Amniotic stem cell (primary cell): ENCODE data around the gene VCAM1.

Source experiments
- DNase-seq: peaks from one replicate; lab custom pipeline; 2025; lab: John Stamatoyannopoulos, UW

VCAM1 gene

DNA sequence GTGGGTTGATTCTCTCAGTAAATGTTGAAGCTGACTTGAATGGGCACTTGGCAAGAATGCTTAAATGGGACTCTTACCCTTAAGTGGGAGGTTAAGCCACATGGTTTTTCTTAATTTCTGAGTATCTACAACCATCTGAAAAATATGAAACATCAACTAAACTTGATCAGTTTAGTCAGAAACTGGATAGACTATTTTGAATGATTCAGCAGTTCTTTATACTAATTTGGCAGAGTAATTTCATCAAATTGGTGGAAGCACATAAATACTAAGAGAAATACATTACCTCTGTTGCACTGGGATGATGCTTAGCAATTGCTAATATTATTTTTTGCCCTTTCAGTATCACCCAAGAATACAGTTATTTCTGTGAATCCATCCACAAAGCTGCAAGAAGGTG, 4.7 kb downstream of the VCAM1 start:
- DNase-seq, result no peak

GRCh38 chr1:100730130-100730529, 10.6 kb downstream of the VCAM1 start:
- DNase-seq, result no peak

DNA sequence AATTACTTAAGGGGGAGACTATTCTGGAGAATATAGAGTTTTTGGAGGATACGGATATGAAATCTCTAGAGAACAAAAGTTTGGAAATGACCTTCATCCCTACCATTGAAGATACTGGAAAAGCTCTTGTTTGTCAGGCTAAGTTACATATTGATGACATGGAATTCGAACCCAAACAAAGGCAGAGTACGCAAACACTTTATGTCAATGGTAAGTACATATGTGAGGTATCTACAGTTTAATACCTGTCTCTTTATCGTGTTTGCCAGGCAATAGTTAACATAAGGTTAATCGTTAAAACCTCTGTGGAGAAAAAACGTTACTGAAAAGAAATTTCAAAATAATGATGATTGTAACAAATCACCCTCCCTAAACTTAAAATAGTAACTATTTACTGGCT, 11.8 kb downstream of the VCAM1 start:
- DNase-seq, result no peak

- no peak for DNase-seq
Observed at GRCh38 chr1:100731758-100732157, 12.2 kb downstream of the VCAM1 start.

DNA sequence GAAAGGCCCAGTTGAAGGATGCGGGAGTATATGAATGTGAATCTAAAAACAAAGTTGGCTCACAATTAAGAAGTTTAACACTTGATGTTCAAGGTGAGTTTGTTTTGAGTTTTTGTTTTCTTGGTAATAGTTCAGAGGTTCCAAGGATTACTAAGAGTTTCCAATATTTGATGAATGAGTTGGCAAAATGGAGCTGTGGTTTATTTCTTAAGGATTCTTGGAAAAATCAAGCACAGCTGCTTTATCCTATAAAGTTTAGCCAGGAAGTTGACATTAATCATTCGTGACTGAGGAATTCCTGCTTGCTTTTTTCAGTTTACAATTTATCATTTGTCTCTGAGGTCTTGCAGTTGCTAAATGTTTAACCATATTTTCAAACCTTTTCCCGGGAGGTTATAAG, 15.1 kb downstream of the VCAM1 start:
- peak; percentile 31 for DNase-seq

GRCh38 chr1:100735244-100735643, 15.7 kb downstream of the VCAM1 start:
- DNase-seq, result no peak

GRCh38 chr1:100736324-100736723, 16.8 kb downstream of the VCAM1 start:
- DNase-seq, result no peak

DNA sequence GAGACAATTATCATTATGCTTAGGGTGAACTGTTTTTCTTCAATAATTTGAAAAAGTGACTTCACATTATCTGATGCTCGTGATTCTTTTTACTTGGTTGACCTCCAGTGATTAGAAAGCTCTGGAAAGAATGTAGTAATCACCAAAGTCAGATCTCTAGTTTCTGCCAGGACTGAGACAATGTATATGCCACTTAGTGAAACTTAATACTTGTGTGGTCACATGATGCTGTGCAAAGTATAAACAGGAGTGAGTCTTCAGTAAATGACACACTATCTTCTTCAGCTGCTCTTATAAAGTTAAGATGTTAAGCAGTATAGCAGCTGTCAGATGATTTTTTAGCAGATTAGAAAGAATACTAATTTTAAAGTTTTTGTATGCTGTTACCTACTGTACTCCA, 17.2 kb downstream of the VCAM1 start:
- DNase-seq, result peak; percentile 14

- no peak for DNase-seq
Observed at GRCh38 chr1:100746542-100746932, 27.0 kb downstream of the VCAM1 start.

GRCh38 chr1:100747771-100748170, 28.2 kb downstream of the VCAM1 start:
- no peak for DNase-seq

DNA sequence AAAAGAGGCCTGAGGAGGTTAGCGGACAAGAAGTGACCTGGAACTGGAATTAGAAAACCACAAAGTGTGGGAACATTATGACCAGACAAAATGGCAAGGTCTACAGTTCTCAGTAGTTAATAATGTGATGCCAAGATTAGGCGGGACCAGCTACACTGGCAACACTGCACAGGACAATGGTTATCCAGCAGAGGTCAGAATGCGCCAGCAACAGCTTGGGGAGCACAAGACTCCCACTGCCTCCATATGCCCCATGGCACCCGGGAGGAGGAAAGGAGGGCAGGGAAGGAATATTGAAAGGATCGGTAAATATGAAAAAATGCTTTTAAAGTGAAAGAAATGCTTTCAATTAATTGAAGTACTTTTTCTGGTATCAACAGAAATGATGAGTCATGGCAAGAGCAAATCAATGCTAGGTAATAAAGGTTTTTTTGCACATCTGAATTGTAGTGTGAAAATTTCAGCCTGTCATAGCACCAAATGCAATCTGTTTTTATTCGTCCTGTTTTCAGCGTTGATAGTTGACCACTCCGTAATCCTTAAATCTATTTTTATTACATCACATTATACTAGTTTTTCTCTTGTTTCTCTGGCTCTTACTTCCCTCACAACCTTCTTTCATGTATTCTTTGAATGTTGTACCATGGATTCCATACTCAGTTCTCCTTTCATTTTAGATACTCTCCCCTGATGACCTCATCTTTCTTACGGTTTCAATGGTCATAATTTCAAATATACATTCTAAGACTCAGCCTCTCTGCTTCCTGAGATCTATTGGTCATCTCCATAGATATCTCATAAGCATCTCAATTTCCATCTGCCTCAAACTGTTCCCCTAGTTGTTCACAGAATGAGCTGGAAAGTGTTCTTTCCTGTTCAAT, 30.7 kb downstream of the VCAM1 start:
- no peak for DNase-seq

DNA sequence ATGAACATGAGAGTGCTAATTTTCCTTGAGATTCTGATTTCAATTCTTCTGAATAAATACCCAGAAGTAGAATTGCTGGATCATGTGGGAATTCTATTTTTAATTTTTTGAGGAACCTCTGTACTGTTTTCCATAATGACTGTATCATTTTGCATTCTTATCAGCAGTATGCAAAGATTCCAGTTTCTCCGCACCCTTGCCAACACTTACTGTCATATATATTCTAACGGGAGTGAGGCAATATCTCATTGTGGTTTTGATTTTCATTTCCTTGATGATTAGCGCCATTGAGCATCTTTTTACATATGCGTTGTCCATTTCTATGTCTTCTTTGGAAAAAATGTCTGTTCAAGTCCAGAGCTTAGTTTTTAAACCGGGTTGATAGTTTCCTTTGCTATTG, 33.2 kb downstream of the VCAM1 start:
- no peak for DNase-seq

DNA sequence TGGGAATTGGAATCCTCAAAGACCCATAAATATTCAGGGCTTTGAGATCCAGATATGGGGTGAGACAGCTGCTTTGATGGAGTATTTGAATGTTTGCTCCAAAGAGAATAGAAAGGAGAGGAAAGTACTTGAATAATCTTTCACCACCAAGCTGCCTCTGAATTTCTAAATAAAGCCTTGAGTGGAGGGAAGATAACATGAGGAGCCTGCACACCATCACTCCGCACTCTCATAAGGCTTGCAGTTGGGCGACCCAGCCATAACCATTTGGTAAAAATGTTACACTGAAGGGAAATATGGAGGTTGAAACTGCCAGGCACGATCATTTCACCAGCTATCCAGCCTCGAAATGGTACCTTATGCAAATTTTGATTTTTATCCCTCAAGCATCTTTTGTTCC, 38.4 kb downstream of the VCAM1 start:
- no peak for DNase-seq

DNA sequence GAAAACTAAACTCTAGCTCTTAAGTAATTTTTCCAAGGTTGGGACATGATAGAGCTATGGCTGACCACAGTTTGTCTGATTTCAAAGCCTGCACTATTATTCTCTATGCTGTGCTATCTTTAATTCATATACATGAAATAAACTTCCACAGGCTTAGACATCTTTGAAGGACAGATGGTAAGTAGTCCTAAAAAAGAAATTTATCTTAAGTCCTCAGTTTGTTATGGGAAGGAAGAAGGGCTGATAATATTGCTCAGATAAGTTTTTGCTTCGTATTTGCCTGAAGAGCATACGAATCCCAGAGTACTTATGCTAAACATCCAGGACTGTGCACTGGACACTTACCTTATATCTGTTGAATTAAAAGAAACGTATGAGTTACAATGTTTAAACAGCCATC, 39.6 kb downstream of the VCAM1 start:
- DNase-seq, result no peak

DNA sequence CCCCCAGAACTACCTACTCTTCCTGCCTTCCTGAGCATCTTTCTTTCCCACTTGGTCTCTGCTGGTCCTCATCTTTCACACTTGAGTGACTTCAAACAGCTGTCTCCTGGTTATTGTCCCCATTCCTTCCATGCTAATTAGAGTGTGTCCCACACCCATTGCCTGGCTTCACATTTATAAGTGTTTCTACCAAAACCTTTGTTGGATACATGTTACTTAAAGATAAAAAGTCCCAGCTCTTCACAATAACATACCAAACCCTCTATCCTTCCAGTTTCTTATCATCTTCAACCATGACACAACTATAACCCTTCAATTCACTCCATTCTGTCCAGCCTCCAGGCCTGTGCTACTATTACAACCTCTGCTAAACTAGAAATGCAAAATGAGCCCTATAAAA, 41.0 kb downstream of the VCAM1 start:
- no peak for DNase-seq

DNA sequence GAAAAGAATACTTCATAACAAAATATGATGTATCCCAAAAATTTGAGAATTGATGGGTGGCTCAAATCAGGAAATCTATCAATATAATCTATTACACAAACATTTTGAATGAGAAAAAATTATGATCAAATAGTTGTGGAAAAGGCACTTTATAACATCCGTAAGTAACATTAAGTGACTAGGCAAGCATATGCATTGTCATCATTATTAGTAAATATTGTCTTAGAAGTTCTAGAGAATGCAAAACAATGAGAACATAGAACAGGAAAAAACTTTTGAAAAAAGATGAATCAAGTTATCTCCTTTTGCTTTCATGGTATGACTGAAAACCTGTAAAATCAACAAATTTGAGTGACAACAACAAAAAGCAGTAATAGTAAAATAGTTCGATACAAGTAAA, 42.9 kb downstream of the VCAM1 start:
- no peak for DNase-seq

DNA sequence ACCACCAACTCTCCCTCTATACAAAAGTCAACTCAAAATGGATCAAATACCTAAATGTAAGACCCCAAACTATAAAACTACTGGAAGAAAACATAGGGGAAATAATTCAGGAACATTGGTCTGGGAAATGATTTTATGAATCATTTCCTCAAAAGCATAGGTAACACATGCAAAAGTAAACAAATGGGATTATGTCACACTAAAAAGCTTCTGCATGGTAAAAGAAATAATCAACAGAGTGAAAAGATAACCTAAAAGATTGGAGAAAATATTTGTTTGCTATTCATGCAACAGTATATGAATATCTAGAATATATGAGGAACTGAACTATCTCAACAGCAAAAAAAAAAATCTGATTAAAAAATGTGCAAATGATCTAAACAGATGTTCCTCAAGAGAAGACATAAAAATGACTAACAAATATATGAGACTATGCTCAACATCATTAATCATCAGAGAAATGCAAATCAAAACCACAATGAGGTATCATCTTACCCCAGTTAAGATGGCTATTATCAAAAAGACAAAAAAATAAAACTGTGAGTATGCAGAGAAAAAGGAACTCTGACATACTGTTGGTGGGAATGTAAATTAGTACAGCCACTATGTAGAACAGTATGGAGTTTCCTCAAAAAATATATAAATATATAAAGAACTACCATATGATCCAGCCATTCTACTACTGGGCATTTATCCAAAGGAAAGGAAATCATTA, 47.8 kb downstream of the VCAM1 start:
- DNase-seq, result no peak

DNA sequence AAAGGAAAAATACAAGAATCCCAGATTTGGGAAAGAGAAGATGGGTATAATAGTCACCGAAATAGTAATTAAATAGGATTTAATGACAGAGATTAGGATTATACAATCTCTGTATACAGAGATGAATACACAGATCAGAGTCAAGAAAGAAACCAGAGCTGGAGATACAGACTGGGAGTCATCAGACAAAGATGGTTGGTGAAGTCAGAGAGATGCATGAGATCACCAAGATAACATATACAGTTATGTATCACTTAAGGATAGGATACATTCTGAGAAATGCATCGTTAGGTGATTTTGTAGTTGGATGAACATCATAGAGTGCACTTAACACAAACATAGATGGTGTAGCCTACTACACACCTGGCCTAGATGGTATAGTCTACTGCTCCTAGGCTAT, 49.8 kb downstream of the VCAM1 start:
- no peak for DNase-seq

DNA sequence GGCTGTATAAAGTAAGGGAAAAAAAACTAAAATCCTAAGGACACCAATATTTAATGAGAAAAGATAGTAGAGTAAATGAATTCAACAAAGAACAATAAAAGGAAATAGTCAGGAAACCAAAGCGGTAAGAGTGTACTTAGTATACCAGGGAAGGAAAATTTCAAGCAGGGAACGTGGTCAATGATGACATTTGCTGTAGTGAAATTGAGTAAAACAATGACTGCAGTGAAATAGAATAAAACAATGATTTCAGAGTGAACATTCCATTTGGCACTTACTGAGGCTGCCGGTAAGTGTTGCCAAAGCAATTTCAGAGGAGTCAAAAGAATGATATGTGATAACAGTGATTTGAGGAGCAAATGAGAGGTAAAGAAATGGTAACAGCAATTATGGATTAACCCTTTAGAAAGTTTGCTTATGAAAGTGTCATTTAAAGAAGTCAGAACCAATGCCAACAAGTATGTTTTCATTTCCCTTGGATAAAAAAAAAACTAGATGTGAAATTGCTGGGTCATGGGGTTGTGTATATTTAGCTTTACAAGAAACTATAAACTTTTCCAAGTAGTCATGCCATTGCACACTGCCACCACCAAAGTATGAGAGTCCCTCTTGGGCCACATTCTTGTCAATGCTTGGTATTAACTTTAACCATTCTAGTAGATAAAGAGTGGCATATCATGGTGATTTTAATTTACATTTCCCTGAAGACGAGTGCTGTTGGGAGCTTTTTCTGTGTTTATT, 50.5 kb downstream of the VCAM1 start:
- no peak for DNase-seq

DNA sequence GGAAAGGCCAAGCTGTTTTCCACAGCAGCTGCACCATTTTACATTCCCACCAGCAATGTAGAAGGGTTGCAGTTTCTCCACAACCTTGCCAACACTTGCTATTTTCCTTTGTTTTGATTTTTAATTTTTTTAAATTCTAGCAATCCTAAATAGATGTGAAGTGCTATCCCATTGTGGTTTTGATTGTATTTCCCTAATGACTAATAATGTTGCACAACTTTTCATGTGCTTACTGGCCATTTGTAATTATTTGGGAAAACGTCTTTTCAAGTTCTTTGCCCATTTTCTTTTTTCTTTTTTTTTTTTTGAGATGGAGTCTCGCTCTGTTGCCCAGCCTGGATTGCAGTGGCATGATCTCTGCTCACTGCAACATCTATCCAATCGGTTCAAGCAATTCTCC, 53.9 kb downstream of the VCAM1 start:
- DNase-seq, result no peak

DNA sequence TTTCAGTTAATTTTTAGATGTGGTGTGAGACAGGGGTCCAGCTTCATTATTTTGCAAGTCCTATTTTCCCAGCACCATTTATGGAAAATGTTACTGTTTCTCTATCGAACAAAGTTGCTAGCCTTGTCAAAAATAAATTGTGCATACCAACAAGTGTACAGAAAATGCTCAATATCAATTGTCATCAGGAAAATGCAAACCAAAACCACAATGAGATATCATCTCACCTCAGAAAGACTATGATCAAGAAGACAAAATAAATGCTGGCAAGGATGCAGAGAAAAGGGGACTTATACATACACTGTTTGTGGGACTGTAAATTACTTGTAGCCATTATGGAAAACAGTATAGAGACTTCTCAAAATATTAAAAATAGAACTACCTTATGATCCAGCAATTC, 54.8 kb downstream of the VCAM1 start:
- no peak for DNase-seq

GRCh38 chr1:100775483-100775882, 55.9 kb downstream of the VCAM1 start:
- no peak for DNase-seq

DNA sequence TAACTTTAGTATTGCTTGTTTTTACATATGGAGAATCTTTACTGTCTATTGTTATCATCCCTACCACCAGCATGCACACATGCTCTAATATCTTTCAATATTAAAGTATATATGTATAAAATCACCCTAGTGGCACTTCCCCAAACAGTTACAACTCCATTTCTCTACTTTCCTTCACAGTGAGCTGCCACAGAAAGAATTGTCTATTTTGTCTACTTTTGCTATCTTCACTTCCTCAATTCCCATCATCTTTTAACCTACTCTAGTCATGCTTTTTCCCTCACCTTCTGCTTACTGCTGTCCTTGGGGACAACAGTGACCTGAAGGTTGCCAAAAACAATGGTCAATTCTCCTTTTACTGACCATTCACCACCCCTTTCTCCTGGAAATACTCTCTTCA, 59.2 kb downstream of the VCAM1 start:
- no peak for DNase-seq
